AG04449 (cell line): ENCODE data around the gene BMP5.

ENCODE experiments used
- CTCF ChIA-PET: fragments of 350-600 bp; formaldehyde crosslinking; extraction: SDS; loops from one replicate; lab custom pipeline; 2021; ENCODE audit warnings: antibody characterized with exemption; lab: Yijun Ruan, JAX
- POLR2A ChIA-PET: fragments of 400-600, 350-600 bp; formaldehyde crosslinking; extraction: SDS; loops from one replicate; lab custom pipeline; 2020; ENCODE audit warnings: antibody characterized with exemption, inconsistent platforms; lab: Yijun Ruan, JAX
- DNase-seq: peaks from one replicate; pipeline ENCODE4 v3.0.0-alpha.2; 2010; ENCODE audit warnings: low read depth, low spot score
- H3K4me3 ChIP-seq: 2 replicates; pipeline ENCODE4 v1.5.1; 2011; ENCODE audit warnings: low read depth, mild to moderate bottlenecking, control low read depth, low read length
- CTCF ChIP-seq: IDR thresholded peaks from one replicate; pipeline ENCODE4 v1.5.1; 2011; ENCODE audit warnings: mild to moderate bottlenecking, moderate library complexity, low read length, control low read depth, inconsistent platforms; ENCODE audit not compliant: insufficient read depth; ENCODE audit errors: missing control alignments

The BMP5 gene

GRCh38 chr6:55895972-55896730, 20.8 kb upstream of the BMP5 start:
- no peak for TF ChIP-seq CTCF
- DNase-seq: no peak
- ChIA-PET CTCF (interaction anchor here (2.1 kb wide), 1 partner anchor 10 kb away, joined by 6 read pairs; no protein-coding TSS in a partner anchor), POLR2A (no interaction called here)
- no peak overlapping the region for H3K4me3 ChIP-seq

GRCh38 chr6:55892749-55893357, 17.5 kb upstream of the BMP5 start:
- ChIA-PET POLR2A (no interaction called here), CTCF (no interaction called here)
- no peak for TF ChIP-seq CTCF
- H3K4me3 ChIP-seq: no peak overlapping the region
- no peak for DNase-seq

GRCh38 chr6:55888917-55889316, 13.5 kb upstream of the BMP5 start:
- no peak overlapping the region for H3K4me3 ChIP-seq
- CTCF ChIA-PET: no interaction called here
- no peak for TF ChIP-seq CTCF
- no peak for DNase-seq
- POLR2A ChIA-PET: no interaction called here

- POLR2A ChIA-PET: no interaction called here
- no peak for DNase-seq
Observed at GRCh38 chr6:55886185-55886836, 10.9 kb upstream of the BMP5 start.

GRCh38 chr6:55882718-55883569, 7.6 kb upstream of the BMP5 start:
- H3K4me3 ChIP-seq: no peak overlapping the region
- TF ChIP-seq CTCF: no peak
- POLR2A ChIA-PET: no interaction called here
- CTCF ChIA-PET: interaction anchor here (1.0 to 5.7 kb wide), 3 partner anchors 9 to 266 kb away, joined by 3 to 32 read pairs (median 10); no protein-coding TSS in a partner anchor
- DNase-seq: peak; percentile 23

More at GRCh38 chr6:55886185-55886836, 10.9 kb upstream of the BMP5 start:
- TF ChIP-seq CTCF: no peak
- no peak overlapping the region for H3K4me3 ChIP-seq
- CTCF ChIA-PET: interaction anchor here (1.0 to 5.7 kb wide), 7 partner anchors 10 to 610 kb away, joined by 3 to 32 read pairs (median 4); no protein-coding TSS in a partner anchor
